Hematopoietic multipotent progenitor cell treated with erythropoietin and hydrocortisone succinate and interleukin-3 and kit ligand, for 4 days (in vitro differentiated cells): ENCODE measurements around the gene WTIP.
"Not testable (repeated sequence)": the region's sequence is repeated elsewhere in the genome, so short reads cannot be mapped to it uniquely, and the experiment has no call there.

Experiments used
- DNase-seq: peaks from one replicate; pipeline ENCODE4 v3.0.0-alpha.2; 2015

WTIP gene

DNA sequence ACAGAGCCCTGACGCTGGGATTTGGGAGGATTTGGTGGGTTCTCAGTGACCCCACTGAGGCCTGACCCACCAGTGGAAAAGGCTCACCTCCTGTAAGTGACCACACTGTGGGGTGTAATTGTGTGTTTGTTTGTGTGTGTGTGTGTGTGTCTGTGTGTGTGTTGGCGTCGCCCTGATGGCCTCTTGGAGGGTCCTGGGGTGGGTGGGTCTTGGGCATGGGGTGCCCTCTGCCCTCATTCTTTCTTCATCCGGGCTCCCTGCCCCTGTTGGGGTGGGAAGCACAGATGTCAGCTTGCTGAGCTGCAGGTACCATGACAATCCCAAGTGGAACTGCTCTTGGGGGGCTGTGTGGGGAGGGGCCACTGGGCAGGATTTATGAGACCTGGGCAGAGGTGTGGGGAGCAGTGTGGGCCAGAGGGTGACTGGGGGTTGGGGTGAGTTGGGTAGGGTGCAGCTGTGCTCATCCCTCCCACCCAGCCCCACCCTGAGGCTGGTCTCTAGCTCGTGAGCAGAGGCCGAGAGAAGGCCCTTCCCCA lies 22.8 kb downstream of the WTIP start:
- no peak for DNase-seq

DNA sequence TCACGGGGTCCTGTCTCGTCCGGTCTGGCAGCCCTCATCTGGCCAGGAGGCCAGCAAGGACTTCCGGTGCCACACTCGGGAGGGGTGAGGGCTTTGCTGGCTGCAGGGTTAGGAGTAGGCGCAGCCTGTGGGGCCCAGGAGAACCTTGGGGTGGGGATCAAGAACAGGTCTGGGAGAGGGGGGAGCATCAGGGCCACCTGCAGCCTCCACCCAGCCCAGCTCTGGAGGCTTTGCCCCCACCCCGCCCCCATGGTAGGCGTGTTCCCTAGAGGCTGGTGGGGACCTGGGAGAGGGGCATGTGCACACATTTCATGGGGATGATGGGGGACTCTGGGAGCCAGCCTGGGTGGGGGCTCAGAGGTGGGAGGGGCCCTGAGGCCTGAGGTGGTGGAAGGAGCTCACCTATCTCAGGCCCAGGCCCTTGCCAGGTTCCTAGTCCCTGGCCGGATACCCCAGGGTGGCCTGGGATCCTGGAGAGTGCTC lies 23.3 kb downstream of the WTIP start:
- DNase-seq = no peak

DNA sequence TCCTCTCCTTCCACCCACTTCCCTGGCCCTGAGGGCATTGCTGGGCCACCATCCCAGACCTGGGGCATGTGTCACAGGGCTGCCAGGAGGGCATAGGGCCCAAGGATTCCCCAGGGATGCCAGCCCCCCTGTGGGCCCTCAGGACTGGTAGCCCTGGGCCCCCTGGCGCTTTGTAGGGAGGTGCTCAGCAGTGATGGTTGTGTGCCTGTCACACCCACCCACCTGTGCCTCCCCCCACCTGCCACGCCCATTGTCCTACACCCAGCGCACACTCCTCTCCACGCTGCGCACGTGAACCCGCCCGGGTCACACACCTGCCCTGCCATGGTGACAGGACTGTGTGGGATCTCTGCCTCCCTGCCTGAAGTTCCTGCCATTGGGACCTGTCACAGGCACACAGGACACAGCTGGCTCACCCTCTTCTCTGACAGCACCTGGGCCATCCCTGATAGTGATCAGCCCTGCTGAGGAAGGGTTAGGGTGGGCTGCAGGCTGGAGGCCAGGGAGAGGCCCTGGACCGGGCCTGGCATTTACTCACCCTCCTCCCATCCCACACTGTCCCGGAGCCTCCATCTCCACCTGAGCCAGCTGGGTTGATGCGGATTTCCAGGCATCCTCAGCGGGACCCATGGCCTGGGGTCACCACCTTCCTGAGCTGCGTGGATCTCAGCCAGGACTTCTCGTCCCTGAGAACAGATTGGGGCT lies 23.9 kb downstream of the WTIP start:
- no peak for DNase-seq

DNA sequence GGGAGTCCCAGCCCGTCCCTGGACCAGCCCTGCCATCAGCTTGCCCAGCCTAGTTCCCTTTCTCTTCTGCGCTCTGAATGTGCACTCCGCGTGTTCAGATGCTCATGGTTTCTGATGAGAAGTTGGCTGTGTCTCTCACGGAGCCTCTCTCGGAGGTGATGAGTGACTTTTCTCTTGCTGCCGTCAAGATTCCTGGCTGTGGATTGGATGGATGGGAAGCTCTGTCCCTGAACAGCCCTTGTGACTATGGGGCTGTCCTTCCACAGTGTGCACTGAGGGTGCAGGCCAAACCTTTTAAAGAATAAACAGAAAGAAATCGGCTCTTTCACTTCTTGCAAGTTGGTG lies 24.4 kb downstream of the WTIP start:
- DNase-seq = no peak

DNA sequence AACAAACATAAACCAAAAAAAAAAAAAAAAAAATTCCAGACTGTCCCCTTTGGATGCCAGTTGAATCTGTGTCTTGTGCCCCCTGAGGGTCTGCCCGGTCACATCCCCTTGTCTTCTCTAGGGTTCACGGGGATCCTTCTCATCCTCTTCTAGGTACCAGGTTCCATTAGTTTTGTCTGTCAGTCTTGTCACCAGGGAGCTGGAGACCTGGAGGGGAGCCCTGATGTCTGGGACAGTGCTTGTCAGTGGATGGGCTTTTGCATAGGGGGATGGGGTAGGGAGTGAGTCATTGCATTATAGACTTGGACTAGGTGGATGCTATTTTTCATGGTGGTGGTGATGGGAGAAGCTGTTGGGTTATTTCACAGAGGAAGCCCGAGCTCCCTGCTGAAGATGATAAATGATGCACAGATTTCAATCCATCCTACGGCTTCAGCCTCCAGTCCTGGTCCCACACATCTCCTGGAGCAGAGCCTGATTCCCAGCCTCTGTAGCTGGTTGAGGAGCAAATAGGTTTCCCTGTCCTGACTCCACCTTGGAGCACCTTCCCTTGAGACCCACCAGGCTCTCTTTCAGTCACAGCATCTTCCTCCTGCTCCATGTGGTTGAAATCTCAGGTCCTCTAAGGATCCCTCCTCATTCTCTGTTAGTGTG lies 26.0 kb downstream of the WTIP start:
- DNase-seq = no peak

DNA sequence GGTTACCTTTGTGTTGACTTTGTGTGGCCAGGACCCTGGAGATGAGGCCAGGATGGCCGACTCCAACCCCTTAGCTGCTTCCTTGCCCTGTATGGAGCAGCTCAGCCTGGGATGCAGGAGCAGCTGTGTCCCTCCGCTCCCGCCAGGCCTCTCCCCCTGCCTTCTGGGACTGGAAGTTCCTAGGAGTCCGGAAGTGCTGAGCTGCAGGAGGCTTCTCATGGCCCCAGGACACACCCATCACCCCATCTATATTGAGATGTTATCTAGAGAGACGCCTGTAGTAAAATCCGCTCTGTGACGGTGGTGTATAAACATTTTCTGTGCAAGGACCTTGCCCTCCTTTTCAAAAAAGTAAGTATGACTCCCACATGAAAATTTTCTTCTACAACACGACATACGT lies 27.0 kb downstream of the WTIP start:
- DNase-seq = no peak

DNA sequence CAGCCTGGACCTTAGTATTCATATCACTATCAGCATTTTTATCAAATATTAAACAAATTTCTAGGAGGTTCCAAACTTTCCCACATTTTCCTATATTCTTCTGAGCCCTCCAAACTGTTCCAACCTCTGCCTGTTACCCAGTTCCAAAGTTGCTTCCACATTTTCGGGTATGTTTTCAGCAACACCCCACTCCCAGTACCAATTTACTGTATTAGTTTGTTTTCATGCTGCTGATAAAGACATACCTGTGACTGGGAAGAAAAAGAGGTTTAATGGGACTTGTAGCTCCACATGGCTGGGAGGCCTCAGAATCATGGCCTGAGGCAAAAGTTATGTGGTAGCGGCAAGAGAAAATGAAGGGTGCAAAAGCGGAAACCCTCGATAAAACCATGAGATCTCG lies 29.3 kb downstream of the WTIP start:
- DNase-seq = not testable (repeated sequence)

DNA sequence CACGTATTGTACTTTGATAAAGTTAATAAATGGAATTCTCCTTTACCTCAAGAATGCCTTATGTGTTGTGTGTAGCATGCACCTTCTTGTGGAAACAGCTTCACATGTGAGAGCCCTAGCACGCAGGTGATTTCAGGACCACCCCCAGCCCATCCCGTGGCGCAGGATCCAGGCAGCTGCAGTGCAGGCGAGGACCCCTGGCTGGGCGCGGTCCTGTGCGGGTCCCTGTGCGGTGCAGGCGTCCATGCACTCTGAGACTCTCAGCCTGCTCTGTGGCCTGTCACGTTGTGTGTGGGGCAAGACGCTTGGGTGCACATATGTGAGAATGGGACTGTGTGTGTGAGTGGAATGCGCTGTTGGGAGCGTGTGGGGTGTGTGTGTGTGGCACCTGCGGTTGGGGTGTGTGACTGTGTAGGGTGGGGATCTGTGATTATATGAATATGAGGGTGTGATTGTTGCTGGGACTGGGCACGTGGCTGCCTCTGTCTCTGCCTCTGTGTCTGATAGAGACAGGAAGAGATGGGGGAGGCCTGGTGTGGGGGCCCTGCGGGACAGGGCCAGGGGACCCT lies 30.8 kb downstream of the WTIP start:
- DNase-seq = no peak

DNA sequence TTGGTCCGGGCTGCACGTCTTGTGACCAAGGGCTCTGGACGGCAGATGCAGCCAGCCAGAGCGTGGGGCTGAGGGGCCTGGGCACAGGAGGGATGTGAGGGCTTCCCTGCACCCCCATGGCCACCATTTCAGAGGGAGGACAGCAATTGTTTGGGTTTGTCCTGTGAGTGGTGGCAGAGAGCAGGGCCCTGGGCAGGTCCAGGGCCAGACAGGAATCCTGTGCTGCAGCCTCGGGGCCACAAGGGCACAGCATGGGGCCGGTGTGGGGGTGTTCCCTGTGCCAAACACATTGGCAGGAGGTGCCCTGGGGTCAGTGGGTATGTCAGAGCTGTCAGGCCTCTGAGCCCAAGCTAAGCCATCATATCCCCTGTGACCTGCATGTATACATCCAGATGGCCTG lies 32.2 kb downstream of the WTIP start:
- no peak for DNase-seq

DNA sequence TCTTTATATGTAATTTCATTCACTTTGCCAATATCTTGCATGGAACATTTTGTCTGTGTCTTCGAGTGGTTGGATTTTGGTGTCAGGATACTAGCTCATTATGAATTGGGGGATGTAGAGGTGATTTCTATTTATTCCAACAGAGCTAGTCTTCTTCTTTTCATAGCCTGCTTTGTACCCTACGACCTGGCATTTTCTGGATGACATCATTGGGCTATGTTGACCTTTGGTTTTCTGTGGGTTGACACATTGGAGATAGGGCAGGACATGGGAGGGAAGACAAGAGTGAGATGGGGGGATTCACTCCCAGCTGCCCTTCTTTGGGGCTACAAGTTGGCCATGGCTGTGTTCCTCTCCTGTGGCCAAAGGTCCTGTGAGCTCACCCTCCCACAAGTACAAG lies 38.0 kb downstream of the WTIP start:
- DNase-seq = no peak

DNA sequence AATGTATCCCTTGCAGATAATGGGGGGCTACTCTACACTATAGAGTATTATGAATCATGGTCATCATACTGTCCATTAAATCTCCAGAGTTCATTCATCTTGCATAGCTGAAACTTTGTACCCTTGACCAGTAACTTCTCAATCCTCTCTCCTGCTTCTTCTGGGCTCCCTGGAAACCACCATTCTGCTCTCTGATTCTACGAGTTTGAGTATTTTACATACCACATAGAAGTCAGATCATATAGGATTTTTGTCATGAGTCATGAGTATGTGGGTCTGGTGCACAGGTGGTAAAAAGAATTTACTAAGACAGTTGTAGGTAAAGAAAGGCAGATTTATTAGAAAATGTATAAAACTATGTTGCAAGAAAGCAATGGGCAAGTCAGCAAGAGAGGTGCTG lies 41.9 kb downstream of the WTIP start:
- no peak for DNase-seq

DNA sequence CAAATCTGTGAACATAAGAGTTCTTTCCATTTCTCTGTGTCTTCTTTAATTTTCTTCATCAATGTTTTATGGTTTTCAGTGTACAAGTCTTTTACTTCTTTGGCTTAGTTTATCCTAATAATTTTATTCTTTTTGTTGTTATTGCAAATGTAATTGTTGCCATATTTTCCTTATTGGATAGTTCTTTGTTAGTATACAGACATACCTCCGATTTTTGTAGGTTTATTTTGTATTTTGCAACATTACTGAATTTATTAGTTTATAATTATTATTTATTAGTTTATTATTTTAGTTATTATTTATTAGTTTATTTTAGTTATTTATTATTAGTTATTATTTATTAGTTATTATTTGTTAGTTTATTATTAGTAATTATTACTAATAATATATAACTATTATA lies 43.4 kb downstream of the WTIP start:
- DNase-seq = no peak

DNA sequence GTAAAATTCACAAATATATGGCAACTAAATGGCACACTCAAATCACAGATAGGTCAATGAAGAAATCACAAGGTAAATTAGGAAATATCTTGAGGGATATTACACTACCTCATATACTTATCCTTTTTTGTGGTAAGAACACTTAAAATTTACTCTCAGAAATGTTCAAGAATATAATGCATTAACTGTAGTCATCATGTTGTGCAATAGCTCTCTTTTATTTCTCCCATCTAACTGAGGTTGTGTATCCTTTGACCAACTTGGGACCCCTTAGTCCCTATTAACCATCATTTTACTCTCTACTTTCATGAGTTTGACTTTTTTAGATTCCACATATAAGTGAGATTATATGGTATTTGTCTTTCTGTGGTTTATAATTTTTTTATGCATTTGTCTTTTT lies 52.6 kb downstream of the WTIP start:
- no peak for DNase-seq

DNA sequence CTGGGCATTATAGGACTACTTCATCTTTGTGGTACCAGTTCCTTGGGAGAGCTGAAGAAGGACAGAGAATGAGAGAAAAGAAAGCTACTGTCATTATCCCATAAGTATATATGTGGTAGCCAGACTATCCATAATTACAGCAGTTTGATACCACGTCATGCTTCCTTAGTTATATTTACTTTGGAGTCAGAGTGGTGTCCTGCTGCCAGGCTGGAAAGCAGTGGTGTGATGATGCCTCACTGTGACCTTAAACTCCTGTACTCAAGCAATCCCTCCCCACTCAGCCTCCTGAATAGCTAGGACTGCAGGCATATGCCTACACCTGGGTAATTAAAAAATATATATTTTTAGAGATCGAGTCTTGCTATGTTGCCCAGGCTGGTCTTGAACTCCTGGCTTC lies 57.8 kb downstream of the WTIP start:
- no peak for DNase-seq

DNA sequence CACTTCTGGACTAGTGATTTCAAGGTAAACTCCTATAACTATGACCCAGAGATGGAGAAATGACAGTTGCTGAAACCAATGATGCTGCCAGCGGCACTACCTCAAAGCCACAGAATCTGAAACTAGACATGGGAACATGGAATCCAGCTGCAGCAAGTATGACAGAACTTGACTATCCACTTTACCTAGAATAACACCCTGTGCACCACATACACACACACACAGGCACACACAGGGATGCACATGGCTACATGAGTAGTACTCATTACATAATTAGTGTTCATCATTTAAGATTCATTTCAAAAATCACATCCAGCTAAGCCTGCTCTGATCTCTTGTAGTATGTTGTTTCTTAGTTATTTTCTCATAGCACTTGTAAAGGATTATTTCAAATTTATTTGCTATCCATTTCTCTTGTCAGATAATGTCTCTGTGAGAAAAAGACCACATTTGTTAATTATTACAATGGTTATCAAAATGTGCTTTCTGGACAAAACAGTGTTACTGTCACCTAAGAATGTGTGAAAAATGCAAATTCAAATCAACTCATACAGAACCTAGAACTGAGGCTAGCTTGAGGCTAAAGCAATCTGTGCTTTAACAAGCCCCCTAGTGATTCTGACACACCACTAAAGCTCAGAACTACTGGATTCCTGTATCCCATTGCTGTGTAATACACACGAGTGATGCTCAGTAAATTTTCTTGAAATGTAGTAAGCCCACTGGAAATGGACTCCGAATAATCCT lies 59.4 kb downstream of the WTIP start:
- DNase-seq = no peak

DNA sequence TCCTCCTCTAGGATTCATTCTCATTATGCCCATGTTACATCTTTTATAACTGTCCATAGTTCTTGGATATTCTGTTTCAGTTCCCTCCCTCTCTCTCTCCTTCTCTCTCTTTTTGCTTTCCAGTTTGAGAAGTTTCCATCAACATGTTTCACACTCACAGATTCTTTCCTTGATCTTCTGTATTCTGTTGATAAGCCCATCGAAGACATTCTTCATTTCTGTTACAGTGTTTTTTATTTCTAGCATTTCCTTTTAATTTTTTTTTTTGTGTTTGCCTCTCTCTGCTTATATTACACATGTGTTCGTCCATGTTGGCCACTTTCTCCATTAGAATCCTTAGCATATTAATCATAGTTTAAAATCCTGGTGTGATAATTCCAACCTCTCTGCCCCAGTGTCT lies 68.3 kb downstream of the WTIP start:
- no peak for DNase-seq

DNA sequence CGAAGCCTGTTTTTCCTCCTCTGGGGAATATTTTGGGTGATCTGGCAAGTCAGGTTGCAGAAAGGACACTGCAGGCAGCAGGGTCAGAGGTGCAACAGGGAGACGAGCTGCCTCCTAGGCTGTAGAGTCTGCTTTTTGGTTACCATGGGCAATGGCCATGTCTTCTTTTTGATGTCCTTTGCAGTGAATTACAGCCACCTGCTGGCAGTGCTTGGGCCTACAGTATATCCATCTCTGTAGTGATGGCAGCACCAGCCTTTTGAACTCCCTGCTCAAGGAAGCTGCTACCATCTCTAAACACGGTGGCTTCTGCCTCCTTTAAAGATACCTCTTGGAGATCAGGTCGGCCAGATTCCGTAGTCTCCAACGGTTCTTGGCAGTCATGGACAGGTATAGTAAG lies 73.9 kb downstream of the WTIP start:
- peak; percentile 20 for DNase-seq

DNA sequence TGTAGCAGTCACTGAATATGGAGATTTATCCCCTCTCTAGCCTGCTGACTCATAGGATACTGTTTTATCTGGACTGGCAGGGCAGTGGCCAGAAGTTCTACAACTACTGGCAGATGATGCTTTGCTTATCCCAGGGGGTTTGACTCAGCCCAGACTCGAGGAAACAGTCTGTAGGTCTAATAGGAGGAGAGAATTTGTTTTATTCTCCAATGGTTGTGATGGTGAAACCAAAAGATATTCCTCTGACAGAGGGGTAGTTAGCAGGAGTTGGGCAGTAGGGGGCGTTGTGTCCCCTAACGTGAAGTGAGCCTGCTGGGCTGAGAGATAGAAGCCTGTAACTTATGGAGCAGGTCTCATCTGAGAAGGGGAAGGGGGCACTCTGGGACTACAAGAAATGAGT lies 74.9 kb downstream of the WTIP start:
- peak; percentile 44 for DNase-seq

DNA sequence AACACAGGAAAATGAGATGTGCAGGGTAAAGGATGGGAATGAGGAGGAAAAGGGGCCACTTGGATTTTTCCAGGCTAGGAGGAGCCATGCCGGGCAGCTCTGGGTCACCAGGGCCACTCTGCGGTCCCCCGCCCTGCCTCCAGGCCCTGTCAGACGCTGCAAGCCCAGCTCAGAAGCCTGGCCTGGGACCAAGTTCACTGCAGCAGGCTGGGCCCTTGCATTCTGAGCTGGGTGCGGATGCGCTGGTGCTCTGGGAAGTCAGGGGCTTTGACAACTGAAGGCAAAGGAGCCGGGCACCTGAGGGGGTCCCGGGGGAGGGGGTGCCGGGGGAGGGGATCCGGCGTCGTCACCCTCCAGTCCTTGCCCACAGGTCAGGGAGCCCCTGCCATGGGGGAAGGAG lies 77.5 kb downstream of the WTIP start:
- no peak for DNase-seq

DNA sequence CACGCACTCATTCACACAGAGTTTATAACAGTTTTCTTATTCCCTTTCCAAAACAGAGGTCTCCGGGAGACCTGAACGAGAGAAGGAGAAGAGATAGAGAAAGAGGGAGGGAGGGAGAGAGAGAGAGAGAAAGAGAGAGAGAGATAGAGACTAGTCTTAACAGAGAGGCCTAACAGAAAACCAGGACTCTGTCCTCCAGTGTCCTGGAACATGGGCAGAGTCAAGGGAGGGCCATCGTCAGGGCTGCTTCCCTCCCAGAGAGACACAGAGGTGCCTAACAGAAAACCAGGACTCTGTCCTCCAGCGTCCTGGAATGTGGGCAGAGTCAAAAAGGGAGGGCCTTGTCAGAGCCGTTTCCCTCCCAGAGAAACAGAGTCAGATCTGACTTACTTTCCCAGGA lies 78.7 kb downstream of the WTIP start:
- no peak for DNase-seq
